Body of pancreas (tissue), 4 donors: ENCODE results near the gene S1PR5. TPM values are rescaled to one million over a fixed set of nuclear protein-coding genes. Genes with fewer than 3 reads are reported as not detected.
A peak's percentile ranks its signal among the peaks of the same experiment; 100 is the strongest.

Experiments used
- ATAC-seq: fragments of 150-250 bp; one replicate; pipeline ENCODE4 v1.9.1; 2016
- DNase-seq, 4 donors: peaks; one replicate each; pipeline ENCODE4 v3.0.0-alpha.2; 2019
- H3K27ac ChIP-seq, 4 donors: fragments of 200-600 bp; sonication (generic); 1 replicate in 3 of 4; 2 replicates in 1 of 4; pipeline versions ENCODE4 v1.5.1 to v1.6.1; 2016 to 2019; ENCODE audit warnings: mild to moderate bottlenecking in 1 of 4, mixed read lengths in 1 of 4, moderate library complexity in 1 of 4
- H3K27me3 ChIP-seq, 2 donors: fragments of 200-600 bp; sonication (generic); one replicate each; pipeline ENCODE4 v1.6.0; 2016; ENCODE audit warnings: mild to moderate bottlenecking in 1 of 2
- H3K36me3 ChIP-seq, 2 donors: fragments of 200-600 bp; sonication (generic); replicated peaks in 1 of 2; 2 replicates each; pipeline ENCODE4 v1.5.1; 2016; ENCODE audit warnings: low read depth in 2 of 2; ENCODE audit not compliant: insufficient read depth in 1 of 2
- H3K4me1 ChIP-seq: fragments of 200-600 bp; sonication (generic); one replicate; pipeline ENCODE4 v1.6.0; 2016
- H3K4me3 ChIP-seq, 2 donors: fragments of 200-600 bp; sonication (generic); 1 replicate in 1 of 2; 2 replicates in 1 of 2; pipeline ENCODE4 v1.5.1; 2016 to 2019
- H3K9me3 ChIP-seq, 3 donors: fragments of 200-600 bp; sonication (generic); 1 replicate in 2 of 3; 2 replicates in 1 of 3; pipeline ENCODE4 v1.5.1; 2016
- POLR2A ChIP-seq, 3 donors: fragments of 450-650 bp; IDR thresholded peaks; one replicate each; pipeline ENCODE4 v1.6.1; 2016; ENCODE audit warnings: antibody characterized with exemption in 3 of 3, mild to moderate bottlenecking in 2 of 3
- WGBS, 2 donors: methylation state at CpG; one replicate each; pipeline ENCODE4 v1.1.5; 2017; 5-methylcytosine and 5-hydroxymethylcytosine counted together
- intact Hi-C: fragments of 100-400 bp; cut with DNase I; formaldehyde crosslinking; loops from one replicate; pipeline ENCODE4 v1.15.1; 2023
- total RNA-seq, 2 donors: library from RNA; depleted of rRNA; stranded (reverse); fragments of >200 nt; gene quantifications; one replicate each; pipeline ENCODE4 v1.1.0, GENCODE V29; 2016
- TF ChIP-seq, protein P1 (sequence below), 7 experiments: fragments of 450-650 bp in 4 of 7; fragments of 200-600 bp in 3 of 7; sonication (generic) in 3 of 7; IDR thresholded peaks; one replicate each; pipeline ENCODE4 v1.5.1; 2016 to 2019; ENCODE audit warnings: antibody characterized with exemption in 7 of 7

Gene S1PR5
- total RNA-seq, 2 donors from 2014 or later, result 1.0 to 1.6 TPM

DNA sequence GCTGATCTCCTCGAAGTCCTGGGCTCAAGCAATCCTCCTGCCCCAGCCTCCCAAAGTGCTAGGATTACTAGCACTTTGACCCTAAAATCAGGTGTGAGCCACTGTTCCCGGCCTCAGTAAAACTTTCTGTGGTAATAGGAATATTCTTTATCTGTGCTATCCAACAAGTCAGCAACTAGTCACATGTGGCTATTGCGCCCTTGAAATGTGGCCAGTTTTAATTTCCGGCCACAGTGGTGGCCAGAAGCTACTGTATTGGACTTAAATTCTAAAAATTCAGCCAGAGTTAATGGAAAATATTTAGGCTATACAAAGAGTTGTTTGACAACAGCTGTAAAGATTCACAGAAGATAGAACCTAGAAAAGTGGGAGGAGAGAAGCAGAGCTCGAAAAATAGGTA lies 44.1 kb downstream of the S1PR5 start:
- no peaks in the 10 kb centered on the region for H3K27me3 ChIP-seq
- H3K4me3 ChIP-seq, result no peak overlapping the region
- WGBS, 2 donors, result 33 to 35% methylated on average over 5 of the region's 5 CpGs
- H3K4me1 ChIP-seq, result peaks cover 16% of the 10 kb centered on the region
- TF ChIP-seq POLR2A (IDR thresholded peaks at IDR 0.05), result no peak
- TF ChIP-seq, protein P1, sequence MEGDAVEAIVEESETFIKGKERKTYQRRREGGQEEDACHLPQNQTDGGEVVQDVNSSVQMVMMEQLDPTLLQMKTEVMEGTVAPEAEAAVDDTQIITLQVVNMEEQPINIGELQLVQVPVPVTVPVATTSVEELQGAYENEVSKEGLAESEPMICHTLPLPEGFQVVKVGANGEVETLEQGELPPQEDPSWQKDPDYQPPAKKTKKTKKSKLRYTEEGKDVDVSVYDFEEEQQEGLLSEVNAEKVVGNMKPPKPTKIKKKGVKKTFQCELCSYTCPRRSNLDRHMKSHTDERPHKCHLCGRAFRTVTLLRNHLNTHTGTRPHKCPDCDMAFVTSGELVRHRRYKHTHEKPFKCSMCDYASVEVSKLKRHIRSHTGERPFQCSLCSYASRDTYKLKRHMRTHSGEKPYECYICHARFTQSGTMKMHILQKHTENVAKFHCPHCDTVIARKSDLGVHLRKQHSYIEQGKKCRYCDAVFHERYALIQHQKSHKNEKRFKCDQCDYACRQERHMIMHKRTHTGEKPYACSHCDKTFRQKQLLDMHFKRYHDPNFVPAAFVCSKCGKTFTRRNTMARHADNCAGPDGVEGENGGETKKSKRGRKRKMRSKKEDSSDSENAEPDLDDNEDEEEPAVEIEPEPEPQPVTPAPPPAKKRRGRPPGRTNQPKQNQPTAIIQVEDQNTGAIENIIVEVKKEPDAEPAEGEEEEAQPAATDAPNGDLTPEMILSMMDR (IDR thresholded peaks at IDR 0.05), result no peak
- ATAC-seq (peak; percentile 70), DNase-seq (peak; percentile 48 to 76 (median 60))
- no peaks in the 10 kb centered on the region for H3K9me3 ChIP-seq
- peak overlapping the region; percentile 8 to 69 (median 48) for H3K27ac ChIP-seq
- intact Hi-C loops, result no loop called here
- no peaks in the 10 kb centered on the region for H3K36me3 ChIP-seq

DNA sequence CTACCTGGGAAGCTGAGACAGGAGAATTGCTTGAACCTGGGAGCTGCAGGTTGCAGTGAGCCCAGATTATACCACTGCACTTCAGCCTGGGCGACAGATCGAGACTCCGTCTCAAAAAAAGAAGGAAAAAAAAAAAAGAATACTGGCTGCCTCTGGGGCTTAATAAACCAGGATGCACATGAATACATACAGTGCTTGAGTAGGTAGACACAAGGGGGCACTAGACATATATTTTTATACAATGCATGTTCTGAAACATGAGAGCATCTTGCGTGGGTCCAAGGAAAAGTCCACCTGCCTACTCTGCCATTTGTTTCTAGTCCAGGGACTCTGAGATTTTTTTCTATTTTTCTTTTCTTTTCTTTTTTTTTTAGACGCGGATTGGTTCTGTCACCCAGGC lies 45.3 kb downstream of the S1PR5 start:
- Histone ChIP-seq H3K4me3 (no peak overlapping the region), H3K4me1 (peaks cover 16% of the 10 kb centered on the region), H3K9me3 (no peaks in the 10 kb centered on the region), H3K36me3 (peaks cover 0 to 3% of the 10 kb centered on the region in 2 donors), H3K27me3 (no peaks in the 10 kb centered on the region), H3K27ac (no peak overlapping the region)
- TF ChIP-seq, protein P1 (IDR thresholded peaks at IDR 0.05), result peak in 6 of 7 experiments; percentile 7 to 41 (median 30)
- no peak for TF ChIP-seq POLR2A (IDR thresholded peaks at IDR 0.05)
- WGBS, 2 donors, result 33 to 49% methylated on average over 6 of the region's 6 CpGs
- intact Hi-C loops, result no loop called here
- no peak for ATAC-seq
- peak in 2 of 4 donors; percentile 18 to 22 for DNase-seq

DNA sequence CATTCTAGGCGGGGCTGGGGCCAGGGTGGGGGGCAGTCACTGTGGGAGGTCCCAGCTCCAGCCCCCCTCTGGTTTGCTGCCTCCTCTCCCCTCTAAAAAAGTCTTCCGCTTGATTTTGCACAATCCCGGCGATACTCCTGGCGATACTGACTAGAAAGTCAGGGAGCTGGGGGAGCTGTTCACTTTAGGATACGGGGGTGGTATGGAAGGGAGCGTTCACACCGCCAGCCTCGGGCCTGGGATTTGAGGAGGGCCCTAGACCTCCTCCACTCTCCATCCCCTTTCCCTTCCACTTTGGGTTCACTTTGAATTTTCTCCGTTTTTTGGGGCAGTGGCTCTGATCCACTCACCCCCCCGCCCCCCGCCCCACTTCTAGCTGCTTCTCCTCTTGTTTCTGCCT lies 49.1 kb downstream of the S1PR5 start:
- no peaks in the 10 kb centered on the region for H3K9me3 ChIP-seq
- H3K27ac ChIP-seq, result no peak overlapping the region
- H3K4me1 ChIP-seq, result peaks cover 10% of the 10 kb centered on the region
- H3K36me3 ChIP-seq, result peaks cover 0 to 7% of the 10 kb centered on the region in 2 donors
- no peak for TF ChIP-seq POLR2A (IDR thresholded peaks at IDR 0.05)
- TF ChIP-seq, protein P1 (IDR thresholded peaks at IDR 0.05), result no peak
- no peak for ATAC-seq
- no peaks in the 10 kb centered on the region for H3K27me3 ChIP-seq
- intact Hi-C loops, result no loop called here
- DNase-seq, result no peak
- WGBS, 2 donors, result 88 to 96% methylated on average over 10 to 12 of the region's 12 CpGs
- no peak overlapping the region for H3K4me3 ChIP-seq

DNA sequence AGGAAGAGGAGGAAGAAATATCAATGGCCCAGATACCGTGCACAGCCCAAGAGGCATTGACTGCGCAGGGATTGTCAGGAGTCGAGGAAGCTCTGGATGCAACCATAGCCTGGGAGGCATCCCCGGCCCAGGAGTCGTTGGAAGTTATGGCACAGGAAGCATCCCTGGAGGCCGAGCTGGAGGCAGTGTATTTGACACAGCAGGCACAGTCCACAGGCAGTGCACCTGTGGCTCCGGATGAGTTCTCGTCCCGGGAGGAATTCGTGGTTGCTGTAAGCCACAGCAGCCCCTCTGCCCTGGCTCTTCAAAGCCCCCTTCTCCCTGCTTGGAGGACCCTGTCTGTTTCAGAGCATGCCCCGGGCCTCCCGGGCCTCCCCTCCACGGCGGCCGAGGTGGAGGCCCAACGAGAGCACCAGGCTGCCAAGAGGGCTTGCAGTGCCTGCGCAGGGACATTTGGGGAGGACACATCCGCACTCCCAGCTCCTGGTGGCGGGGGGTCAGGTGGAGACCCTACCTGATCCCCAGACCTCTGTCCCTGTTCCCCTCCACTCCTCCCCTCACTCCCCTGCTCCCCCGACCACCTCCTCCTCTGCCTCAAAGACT lies 50.0 kb downstream of the S1PR5 start:
- Histone ChIP-seq H3K36me3 (peaks cover 0 to 7% of the 10 kb centered on the region in 2 donors), H3K4me1 (peaks cover 1% of the 10 kb centered on the region), H3K27me3 (no peaks in the 10 kb centered on the region), H3K4me3 (no peak overlapping the region), H3K9me3 (no peaks in the 10 kb centered on the region), H3K27ac (no peak overlapping the region)
- intact Hi-C loops, result no loop called here
- DNase-seq, result no peak
- TF ChIP-seq POLR2A (IDR thresholded peaks at IDR 0.05), result no peak
- TF ChIP-seq, protein P1 (IDR thresholded peaks at IDR 0.05), result no peak
- ATAC-seq, result no peak
- 90 to 98% methylated on average over 4 to 20 of the region's 20 CpGs for WGBS, 2 donors

DNA sequence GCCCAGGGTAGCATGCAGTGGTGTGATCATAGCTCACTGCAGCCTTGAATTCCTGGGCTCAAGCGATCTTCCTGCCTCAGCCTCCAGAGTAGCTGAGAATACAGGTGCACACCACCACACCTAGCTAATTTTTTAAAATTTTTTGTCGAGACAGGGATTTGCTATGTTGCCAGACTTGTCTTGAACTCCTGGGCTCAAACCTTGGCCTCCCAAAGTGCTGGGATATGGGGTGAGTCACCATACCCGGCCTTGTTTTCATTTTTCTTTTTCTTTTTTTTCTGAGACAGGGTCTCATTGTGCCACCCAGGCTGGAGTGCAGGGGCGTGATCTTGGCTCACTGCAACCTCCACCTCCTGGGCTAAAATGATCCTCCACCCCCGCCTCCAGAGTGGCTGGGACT lies 52.8 kb downstream of the S1PR5 start:
- intact Hi-C loops, result no loop called here
- WGBS, 2 donors, result 81 to 83% methylated on average over 5 of the region's 5 CpGs

More for the DNA sequence above, 52.8 kb downstream of the S1PR5 start:
- ATAC-seq (no peak), DNase-seq (no peak)
- H3K27me3 ChIP-seq, result no peaks in the 10 kb centered on the region
- no peaks in the 10 kb centered on the region for H3K9me3 ChIP-seq
- H3K27ac ChIP-seq, result no peak overlapping the region
- no peak for TF ChIP-seq POLR2A (IDR thresholded peaks at IDR 0.05)
- TF ChIP-seq, protein P1 (IDR thresholded peaks at IDR 0.05), result no peak
- no peak overlapping the region for H3K4me3 ChIP-seq
- H3K4me1 ChIP-seq, result no peaks in the 10 kb centered on the region
- peaks cover 0 to 7% of the 10 kb centered on the region in 2 donors for H3K36me3 ChIP-seq
